ENCODE data around the gene SFT2D1. TPM values are rescaled to one million over a fixed set of nuclear protein-coding genes. Genes with fewer than 3 reads are reported as not detected.

Gene SFT2D1
- total and polyA plus RNA-seq, 2 experiments from 2014 or later, result 51.4 to 103 TPM

DNA sequence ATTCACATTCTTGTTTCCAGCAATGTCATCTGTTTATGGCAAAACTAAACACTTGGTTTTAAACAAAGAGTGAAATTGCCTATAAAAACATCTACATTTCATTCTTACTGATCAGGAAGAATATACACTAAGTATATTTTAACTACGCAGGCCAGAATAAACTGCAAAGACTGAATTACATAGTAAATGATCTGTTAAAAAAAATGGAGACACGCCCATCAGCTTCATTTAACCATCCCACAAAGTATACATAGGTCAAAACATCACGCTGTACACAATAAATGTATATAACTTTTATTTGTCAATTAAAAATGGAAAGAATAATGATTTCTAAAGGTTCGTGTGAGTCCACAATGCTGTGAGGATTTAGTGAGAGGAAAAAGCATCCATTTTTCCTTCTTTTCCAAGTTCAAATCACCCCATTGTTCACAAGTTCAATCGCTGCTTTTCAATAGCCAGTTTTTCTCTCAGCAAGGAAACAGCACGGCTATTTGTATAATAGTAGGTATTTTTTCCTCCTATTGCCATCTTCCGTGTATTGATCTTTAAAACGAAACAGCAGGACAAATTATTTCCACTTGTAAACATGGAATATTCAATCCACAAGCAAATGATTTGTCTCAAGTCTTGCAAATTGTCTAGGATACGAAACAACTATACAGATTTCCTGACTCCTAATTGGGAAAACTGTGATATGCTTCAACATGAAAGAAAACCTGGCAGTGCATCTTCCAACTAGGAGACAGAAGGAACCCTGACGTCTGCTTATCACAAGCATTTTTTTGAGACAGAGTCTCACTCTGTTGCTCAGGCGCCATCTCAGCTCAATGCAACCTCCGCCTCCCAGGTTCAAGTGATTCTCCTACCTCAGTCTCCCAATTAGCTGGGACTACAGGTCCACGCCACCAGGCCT is 10.6 kb downstream of the SFT2D1 start:
- H3K4me1 ChIP-seq (ENCODE audit: insufficient read depth), result 0 out of 2 replicates have a peak, but pooled peaks cover 5% of the 10 kb centered on the region
- H3K9ac ChIP-seq, result no peak overlapping the region
- no peaks in the 10 kb centered on the region for H3K9me2 ChIP-seq (ENCODE audit: insufficient read depth)
- H3F3A ChIP-seq (ENCODE audit: insufficient read depth), result 0 out of 2 replicates have a peak, but pooled peaks cover 12% of the 10 kb centered on the region
- no peaks in the 10 kb centered on the region for H4K20me1 ChIP-seq (ENCODE audit: insufficient read depth)
- no peak overlapping the region for H3K4me2 ChIP-seq (ENCODE audit: unreplicated experiment)
- H3K79me2 ChIP-seq (ENCODE audit: insufficient read depth), result peaks cover 100% of the 10 kb centered on the region
- peaks cover 9% of the 10 kb centered on the region for H3K36me3 ChIP-seq (ENCODE audit: low read depth)
- H3K27ac ChIP-seq, result no peak overlapping the region
- H2AFZ ChIP-seq, result no peak overlapping the region
- 91 to 92% methylated on average over 13 of the region's 13 CpGs for WGBS, 2 experiments (ENCODE audit: low coverage in 1 of 2, low lambda C conversion rate in 2 of 2, missing lambda C conversion rate in 2 of 2)
- H3K27me3 ChIP-seq (replicated peaks; ENCODE audit: insufficient read depth), result no peaks in the 10 kb centered on the region
- no peak overlapping the region for H3K4me3 ChIP-seq
- TF ChIP-seq EZH2 (IDR thresholded peaks at IDR 0.05; ENCODE audit: insufficient read depth, poor library complexity, severe bottlenecking) (no peak), EZH2phosphoT487 (IDR thresholded peaks at IDR 0.05; ENCODE audit: insufficient read depth, low read depth) (no peak)
- no peak for DNase-seq
- H3K9me3 ChIP-seq (ENCODE audit: low read depth), result no peaks in the 10 kb centered on the region
- in situ Hi-C loops (cut with MboI), result no loop called here

DNA sequence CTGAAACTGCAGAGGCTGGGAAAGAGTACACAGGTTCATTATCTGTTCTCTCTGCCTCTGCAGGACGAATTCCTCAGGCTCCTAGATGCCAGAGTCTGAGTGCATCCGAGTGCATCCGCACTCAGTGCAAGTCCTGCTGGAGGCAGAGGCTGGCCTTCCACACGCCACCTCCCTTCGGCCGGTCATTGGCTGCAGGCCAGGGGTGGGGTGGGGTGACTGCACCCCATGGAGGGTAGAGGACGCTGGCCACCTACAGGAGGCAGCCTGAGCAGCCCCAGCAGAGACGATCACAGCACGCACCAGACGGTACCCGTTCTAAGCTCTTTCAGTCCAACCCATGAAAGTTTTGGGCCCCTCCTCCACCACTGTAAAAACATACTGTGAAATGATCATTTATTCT is 11.7 kb downstream of the SFT2D1 start:
- Histone ChIP-seq H4K20me1 (ENCODE audit: insufficient read depth) (no peaks in the 10 kb centered on the region), H3K4me1 (ENCODE audit: insufficient read depth) (0 out of 2 replicates have a peak, but pooled peaks cover 5% of the 10 kb centered on the region), H3K9ac (no peak overlapping the region), H3K36me3 (ENCODE audit: low read depth) (peaks cover 9% of the 10 kb centered on the region), H3K79me2 (ENCODE audit: insufficient read depth) (peaks cover 95% of the 10 kb centered on the region), H3K9me3 (ENCODE audit: low read depth) (no peaks in the 10 kb centered on the region), H3K4me2 (ENCODE audit: unreplicated experiment) (peak overlapping the region; percentile 29), H3K27ac (no peak overlapping the region), H3K27me3 (replicated peaks; ENCODE audit: insufficient read depth) (no peaks in the 10 kb centered on the region), H2AFZ (no peak overlapping the region), H3F3A (ENCODE audit: insufficient read depth) (0 out of 2 replicates have a peak, but pooled peaks cover 12% of the 10 kb centered on the region), H3K9me2 (ENCODE audit: insufficient read depth) (no peaks in the 10 kb centered on the region), H3K4me3 (peak overlapping the region; percentile 24; the same call in 1 of the 2 replicates)
- TF ChIP-seq EZH2 (IDR thresholded peaks at IDR 0.05; ENCODE audit: insufficient read depth, poor library complexity, severe bottlenecking) (no peak), EZH2phosphoT487 (IDR thresholded peaks at IDR 0.05; ENCODE audit: insufficient read depth, low read depth) (no peak)
- in situ Hi-C loops (cut with MboI), result no loop called here
- peak; percentile 71 for DNase-seq
- WGBS, 2 experiments (ENCODE audit: low coverage in 1 of 2, low lambda C conversion rate in 2 of 2, missing lambda C conversion rate in 2 of 2), result 12 to 23% methylated on average over 11 of the region's 11 CpGs

DNA sequence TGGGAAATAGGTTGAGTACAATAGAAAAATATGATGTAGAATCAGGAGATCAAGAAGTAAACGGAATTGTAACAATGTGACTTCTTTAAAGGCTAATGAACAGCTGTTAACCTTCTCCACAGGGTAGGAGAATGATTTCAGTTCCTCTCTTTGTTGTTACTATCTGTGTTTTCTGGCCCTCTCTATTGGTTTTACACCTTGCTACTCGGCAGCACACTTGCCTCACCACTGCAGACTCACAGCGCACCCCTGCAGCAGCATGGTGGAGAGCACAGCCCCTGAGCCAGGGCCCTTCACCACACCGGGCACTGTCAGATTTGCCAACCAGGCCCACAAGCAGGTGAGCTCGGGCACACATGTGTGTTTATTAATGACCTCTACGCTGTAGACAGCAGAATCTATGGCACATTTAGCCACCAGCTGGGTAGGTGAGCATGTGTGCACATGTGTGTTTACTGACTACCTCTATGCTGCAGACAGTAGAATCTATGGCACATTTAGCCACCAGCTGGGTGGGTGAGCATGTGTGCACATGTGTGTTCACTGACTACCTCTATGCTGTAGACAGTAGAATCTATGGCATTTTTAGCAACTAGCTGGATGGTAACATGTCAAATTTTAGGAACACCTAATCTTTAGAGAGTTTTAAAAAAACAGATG is 16.8 kb downstream of the SFT2D1 start:
- Histone ChIP-seq H3K9me2 (ENCODE audit: insufficient read depth) (no peaks in the 10 kb centered on the region), H3K9me3 (ENCODE audit: low read depth) (no peaks in the 10 kb centered on the region), H3K4me3 (no peak overlapping the region), H3K36me3 (ENCODE audit: low read depth) (peaks cover 29% of the 10 kb centered on the region), H2AFZ (no peak overlapping the region), H3F3A (ENCODE audit: insufficient read depth) (no peaks in the 10 kb centered on the region), H4K20me1 (ENCODE audit: insufficient read depth) (no peaks in the 10 kb centered on the region), H3K79me2 (ENCODE audit: insufficient read depth) (peaks cover 44% of the 10 kb centered on the region), H3K9ac (no peak overlapping the region), H3K27me3 (replicated peaks; ENCODE audit: insufficient read depth) (no peaks in the 10 kb centered on the region), H3K27ac (no peak overlapping the region), H3K4me2 (ENCODE audit: unreplicated experiment) (no peak overlapping the region), H3K4me1 (ENCODE audit: insufficient read depth) (0 out of 2 replicates have a peak, but pooled peaks cover 5% of the 10 kb centered on the region)
- 88 to 91% methylated on average over 6 of the region's 6 CpGs for WGBS, 2 experiments (ENCODE audit: low coverage in 1 of 2, low lambda C conversion rate in 2 of 2, missing lambda C conversion rate in 2 of 2)
- DNase-seq, result no peak
- in situ Hi-C loops (cut with MboI), result no loop called here
- TF ChIP-seq EZH2phosphoT487 (IDR thresholded peaks at IDR 0.05; ENCODE audit: insufficient read depth, low read depth) (no peak), EZH2 (IDR thresholded peaks at IDR 0.05; ENCODE audit: insufficient read depth, poor library complexity, severe bottlenecking) (no peak)

DNA sequence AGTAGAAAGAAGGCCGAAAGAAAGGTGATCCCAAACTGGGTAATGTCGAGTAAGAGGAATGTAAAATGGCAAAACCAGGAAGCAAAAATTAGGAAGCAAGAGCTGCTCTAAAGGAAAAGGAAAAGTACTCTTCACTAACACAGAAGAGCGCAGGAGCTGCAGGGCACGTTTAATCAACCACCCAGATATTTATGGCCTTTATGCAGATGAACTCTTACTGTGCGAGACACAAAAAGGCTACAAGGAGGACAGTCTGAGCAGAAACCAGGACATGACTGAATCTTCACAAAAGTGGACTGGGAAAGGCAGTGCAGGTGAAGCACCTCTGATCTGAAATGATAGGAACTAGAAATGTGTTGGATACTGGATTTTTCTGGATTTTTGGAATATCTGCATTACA is 18.9 kb downstream of the SFT2D1 start:
- H3K9me2 ChIP-seq (ENCODE audit: insufficient read depth), result no peaks in the 10 kb centered on the region
- H3K36me3 ChIP-seq (ENCODE audit: low read depth), result peaks cover 29% of the 10 kb centered on the region
- TF ChIP-seq EZH2phosphoT487 (IDR thresholded peaks at IDR 0.05; ENCODE audit: insufficient read depth, low read depth) (no peak), EZH2 (IDR thresholded peaks at IDR 0.05; ENCODE audit: insufficient read depth, poor library complexity, severe bottlenecking) (no peak)
- no peak overlapping the region for H3K9ac ChIP-seq
- no peaks in the 10 kb centered on the region for H4K20me1 ChIP-seq (ENCODE audit: insufficient read depth)
- 91 to 95% methylated on average over 5 of the region's 5 CpGs for WGBS, 2 experiments (ENCODE audit: low coverage in 1 of 2, low lambda C conversion rate in 2 of 2, missing lambda C conversion rate in 2 of 2)
- in situ Hi-C loops (cut with MboI), result no loop called here
- peaks cover 5% of the 10 kb centered on the region; the same call in 1 of the 2 replicates for H3F3A ChIP-seq (ENCODE audit: insufficient read depth)
- no peaks in the 10 kb centered on the region for H3K9me3 ChIP-seq (ENCODE audit: low read depth)
- no peak for DNase-seq
- no peak overlapping the region for H3K4me2 ChIP-seq (ENCODE audit: unreplicated experiment)
- no peaks in the 10 kb centered on the region for H3K27me3 ChIP-seq (replicated peaks; ENCODE audit: insufficient read depth)
- H2AFZ ChIP-seq, result no peak overlapping the region
- H3K4me3 ChIP-seq, result no peak overlapping the region
- H3K4me1 ChIP-seq (ENCODE audit: insufficient read depth), result no peaks in the 10 kb centered on the region
- no peak overlapping the region for H3K27ac ChIP-seq
- peaks cover 23% of the 10 kb centered on the region for H3K79me2 ChIP-seq (ENCODE audit: insufficient read depth)
